ENCODE measurements around the gene FHIT.

GRCh38 chr3:60073228-60073627, 1178.0 kb downstream of the FHIT start:
- TF ChIP-seq CTCF (IDR thresholded peaks at IDR 0.05; ENCODE audit: low read depth, low read length) (no peak), EZH2phosphoT487 (IDR thresholded peaks at IDR 0.05; ENCODE audit: low read depth) (no peak)
